Gastrocnemius medialis (tissue), 4 donors: ENCODE data around the gene SLC22A4. TPM values are rescaled to one million over a fixed set of nuclear protein-coding genes. Genes with fewer than 3 reads are reported as not detected.
A peak's percentile ranks its signal among the peaks of the same experiment; 100 is the strongest.

ENCODE experiments used
- ATAC-seq, 2 donors: fragments of 150-250 bp; one replicate each; pipeline ENCODE4 v1.9.1; 2016
- DNase-seq, 2 donors: peaks; one replicate each; pipeline ENCODE4 v3.0.0-alpha.2; 2019
- H3K27ac ChIP-seq, 4 donors: fragments of 200-600 bp; sonication (generic); 1 replicate in 1 of 4; 2 replicates in 3 of 4; pipeline ENCODE4 v1.5.1; 2016 to 2018; ENCODE audit warnings: mild to moderate bottlenecking in 2 of 4, moderate library complexity in 1 of 4
- H3K27me3 ChIP-seq, 3 donors: fragments of 200-600 bp; sonication (generic) in 2 of 3; 1 replicate in 1 of 3; 2 replicates in 2 of 3; pipeline versions ENCODE4 v1.5.1 to v1.6.0; 2016 to 2019; ENCODE audit warnings: mild to moderate bottlenecking in 1 of 3, moderate library complexity in 1 of 3
- H3K36me3 ChIP-seq, 2 donors: fragments of 200-600 bp; sonication (generic) in 1 of 2; one replicate each; pipeline ENCODE4 v1.5.1; 2017 to 2018
- H3K4me1 ChIP-seq, 2 donors: fragments of 200-600 bp; sonication (generic) in 1 of 2; one replicate each; pipeline ENCODE4 v1.5.1; 2016 to 2017; ENCODE audit warnings: mild to moderate bottlenecking in 2 of 2
- H3K4me3 ChIP-seq, 4 donors: fragments of 200-600 bp; sonication (generic) in 3 of 4; 1 replicate in 1 of 4; 2 replicates in 3 of 4; pipeline ENCODE4 v1.5.1; 2016 to 2019; ENCODE audit warnings: mild to moderate bottlenecking in 2 of 4
- H3K9me3 ChIP-seq, 3 donors: fragments of 200-600 bp; sonication (generic) in 2 of 3; 1 replicate in 1 of 3; 2 replicates in 2 of 3; pipeline ENCODE4 v1.5.1; 2016 to 2019
- CTCF ChIP-seq, 5 experiments: fragments of 450-650 bp in 3 of 5; fragments of 200-600 bp in 2 of 5; sonication (generic) in 2 of 5; IDR thresholded peaks in 4 of 5; conservative IDR thresholded peaks in 1 of 5; 1 replicate in 4 of 5; 2 replicates in 1 of 5; pipeline ENCODE4 v1.5.1; 2016 to 2019; ENCODE audit warnings: antibody characterized with exemption in 5 of 5, mild to moderate bottlenecking in 3 of 5, moderate library complexity in 3 of 5
- POLR2A ChIP-seq, 2 donors: fragments of 450-650 bp; IDR thresholded peaks; one replicate each; pipeline ENCODE4 v1.6.1; 2017; ENCODE audit warnings: antibody characterized with exemption in 2 of 2, mild to moderate bottlenecking in 2 of 2, moderate library complexity in 2 of 2
- in situ Hi-C, 4 donors: fragments of 200-750 bp; cut with MboI; loops; one replicate each; pipeline versions ENCODE4 v1.15.0 to v1.8.0; 2017; ENCODE audit warnings: low sequenced_read_pairs in 4 of 4
- intact Hi-C: fragments of 100-400 bp; cut with DNase I; formaldehyde crosslinking; loops from one replicate; pipeline ENCODE4 v1.15.1; 2023; ENCODE audit warnings: low total_unique reads
- total RNA-seq, 4 donors: library from RNA; depleted of rRNA; stranded (reverse); fragments of >200 nt; gene quantifications; one replicate each; pipeline versions ENCODE4 v1.1.0 to v1.2.3, GENCODE V29; 2016

Gene SLC22A4
- total RNA-seq, 4 donors from 2014 or later, result 5.4 to 6.7 (median 6.2) TPM

DNA sequence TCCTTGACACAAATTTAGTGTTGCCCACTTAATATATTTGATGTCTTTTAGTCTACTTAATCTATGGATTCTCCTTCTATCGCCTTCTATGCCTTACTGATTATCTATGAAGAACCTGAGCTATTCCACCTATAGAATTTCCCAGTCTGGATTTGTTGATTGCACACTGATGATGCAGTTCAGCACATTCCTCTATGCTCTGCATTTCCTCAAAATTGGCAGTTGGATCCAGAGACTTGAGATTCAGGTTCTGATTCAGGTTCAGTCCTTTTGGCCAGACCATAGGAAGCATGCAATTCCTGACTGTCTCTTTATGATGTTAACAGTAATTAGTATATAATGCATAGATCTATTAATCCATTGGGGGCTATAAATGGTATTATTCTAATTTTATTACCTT, 89.1 kb downstream of the SLC22A4 start:
- intact Hi-C loops (no loop called here), in situ Hi-C loops (loop anchor here in 3 of 4 donors (5.0 to 25.0 kb wide), 3 partner anchors 119 to 479 kb away; partner anchors contain the start of genes GDF9 (in 2 of the 3), LEAP2 (in 2 of the 3) and UQCRQ (in 2 of the 3))
- Histone ChIP-seq H3K4me3 (no peak overlapping the region), H3K27me3 (no peaks in the 10 kb centered on the region), H3K36me3 (peaks cover 0 to 52% of the 10 kb centered on the region in 2 donors), H3K27ac (no peak overlapping the region), H3K4me1 (peaks cover 33 to 40% of the 10 kb centered on the region in 2 donors), H3K9me3 (no peaks in the 10 kb centered on the region)
- ATAC-seq, result no peak
- no peak for DNase-seq
- TF ChIP-seq CTCF (IDR thresholded peaks at IDR 0.05 in 4 of 5, conservative IDR thresholded peaks at IDR 0.05 in 1 of 5) (no peak), POLR2A (IDR thresholded peaks at IDR 0.05) (no peak)

GRCh38 chr5:132383984-132384383, 89.8 kb downstream of the SLC22A4 start:
- Histone ChIP-seq H3K27me3 (no peaks in the 10 kb centered on the region), H3K9me3 (no peaks in the 10 kb centered on the region), H3K4me3 (no peak overlapping the region), H3K27ac (no peak overlapping the region), H3K4me1 (peaks cover 32 to 39% of the 10 kb centered on the region in 2 donors), H3K36me3 (peaks cover 0 to 54% of the 10 kb centered on the region in 2 donors)
- in situ Hi-C loops, result loop anchor here in 3 of 4 donors (5.0 to 25.0 kb wide), 3 partner anchors 118 to 478 kb away; partner anchors contain the start of genes GDF9 (in 2 of the 3), LEAP2 (in 2 of the 3) and UQCRQ (in 2 of the 3)
- DNase-seq, result no peak
- TF ChIP-seq POLR2A (IDR thresholded peaks at IDR 0.05), result no peak
- TF ChIP-seq CTCF (IDR thresholded peaks at IDR 0.05 in 4 of 5, conservative IDR thresholded peaks at IDR 0.05 in 1 of 5), result no peak
- no peak for ATAC-seq
- intact Hi-C loops, result loop anchor here (2.0 kb wide), 1 partner anchor 437 kb away; no protein-coding TSS in a partner anchor

GRCh38 chr5:132384506-132385050, 90.4 kb downstream of the SLC22A4 start:
- DNase-seq, result no peak
- TF ChIP-seq CTCF (IDR thresholded peaks at IDR 0.05 in 4 of 5, conservative IDR thresholded peaks at IDR 0.05 in 1 of 5) (no peak), POLR2A (IDR thresholded peaks at IDR 0.05) (no peak)
- Histone ChIP-seq H3K4me3 (no peak overlapping the region), H3K36me3 (peaks cover 0 to 54% of the 10 kb centered on the region in 2 donors), H3K4me1 (peaks cover 29 to 36% of the 10 kb centered on the region in 2 donors), H3K27me3 (no peaks in the 10 kb centered on the region), H3K27ac (no peak overlapping the region), H3K9me3 (no peaks in the 10 kb centered on the region)
- in situ Hi-C loops (loop anchor here (5.0 to 25.0 kb wide), 3 partner anchors 118 to 478 kb away; partner anchors contain the start of genes GDF9 (in 2 of the 4), LEAP2 (in 2 of the 4) and UQCRQ (in 2 of the 4)), intact Hi-C loops (loop anchor here (2.0 kb wide), 1 partner anchor 436 kb away; no protein-coding TSS in a partner anchor)
- ATAC-seq, result no peak

- Histone ChIP-seq H3K9me3 (no peaks in the 10 kb centered on the region), H3K36me3 (peaks cover 0 to 55% of the 10 kb centered on the region in 2 donors), H3K27ac (peak overlapping the region in 2 of 4 donors; percentile 20 to 78), H3K4me1 (peaks cover 29 to 32% of the 10 kb centered on the region in 2 donors), H3K27me3 (no peaks in the 10 kb centered on the region), H3K4me3 (no peak overlapping the region)
- peak; percentile 47 to 66 (median 56) for TF ChIP-seq CTCF (IDR thresholded peaks at IDR 0.05 in 4 of 5, conservative IDR thresholded peaks at IDR 0.05 in 1 of 5)
- TF ChIP-seq POLR2A (IDR thresholded peaks at IDR 0.05), result no peak
- in situ Hi-C loops, result loop anchor here (5.0 to 25.0 kb wide), 3 partner anchors 117 to 477 kb away; partner anchors contain the start of genes GDF9 (in 2 of the 4), LEAP2 (in 2 of the 4) and UQCRQ (in 2 of the 4)
- peak in 1 of 2 donors; percentile 27 for ATAC-seq
- intact Hi-C loops, result loop anchor here (1.0 to 2.0 kb wide), 3 partner anchors 26 to 435 kb away; no protein-coding TSS in a partner anchor
- DNase-seq, result no peak
These were observed 91.3 kb downstream of the SLC22A4 start for GRCh38 chr5:132385326-132386105.
